LNCAP (cell line): ENCODE data around the gene DYNLT5.

Experiments
- CTCF ChIP-seq: fragments of 450-650 bp; IDR thresholded peaks from 2 replicates; pipeline ENCODE4 v1.5.1; 2017; ENCODE audit warnings: mild to moderate bottlenecking

The DYNLT5 gene

GRCh38 chr1:66778969-66779368 lies 26.7 kb downstream of the DYNLT5 start:
- no peak for TF ChIP-seq CTCF

DNA sequence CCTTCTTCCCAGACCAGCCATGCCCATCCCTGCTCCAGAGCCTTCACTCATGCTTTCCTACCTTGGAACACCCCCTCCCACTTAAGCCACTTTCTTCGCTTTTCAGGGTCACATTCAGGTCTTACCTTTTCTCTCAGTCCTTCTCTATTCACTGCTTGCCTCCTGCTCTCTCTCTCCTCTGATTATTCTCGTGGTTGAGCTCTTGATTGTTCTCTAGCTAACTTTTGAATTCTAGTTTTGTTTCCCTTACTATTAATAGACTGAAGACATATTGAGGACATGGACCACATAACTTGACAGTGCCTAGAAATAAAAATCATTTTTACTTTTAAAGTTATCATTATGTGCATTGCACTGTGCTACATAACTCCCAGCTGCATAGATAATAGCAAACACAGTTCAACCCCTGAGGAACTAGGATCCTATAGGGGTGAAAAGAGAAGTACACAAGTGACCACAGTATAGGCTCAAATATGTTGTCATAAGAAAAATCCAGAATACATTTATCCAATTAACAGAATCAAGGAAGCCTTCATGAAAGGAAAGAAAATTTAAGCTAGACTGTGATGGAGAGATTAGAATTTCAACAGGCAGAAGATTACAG lies 27.3 kb downstream of the DYNLT5 start:
- TF ChIP-seq CTCF: no peak

- no peak for TF ChIP-seq CTCF
Observed at GRCh38 chr1:66787641-66788040, 35.4 kb downstream of the DYNLT5 start.

DNA sequence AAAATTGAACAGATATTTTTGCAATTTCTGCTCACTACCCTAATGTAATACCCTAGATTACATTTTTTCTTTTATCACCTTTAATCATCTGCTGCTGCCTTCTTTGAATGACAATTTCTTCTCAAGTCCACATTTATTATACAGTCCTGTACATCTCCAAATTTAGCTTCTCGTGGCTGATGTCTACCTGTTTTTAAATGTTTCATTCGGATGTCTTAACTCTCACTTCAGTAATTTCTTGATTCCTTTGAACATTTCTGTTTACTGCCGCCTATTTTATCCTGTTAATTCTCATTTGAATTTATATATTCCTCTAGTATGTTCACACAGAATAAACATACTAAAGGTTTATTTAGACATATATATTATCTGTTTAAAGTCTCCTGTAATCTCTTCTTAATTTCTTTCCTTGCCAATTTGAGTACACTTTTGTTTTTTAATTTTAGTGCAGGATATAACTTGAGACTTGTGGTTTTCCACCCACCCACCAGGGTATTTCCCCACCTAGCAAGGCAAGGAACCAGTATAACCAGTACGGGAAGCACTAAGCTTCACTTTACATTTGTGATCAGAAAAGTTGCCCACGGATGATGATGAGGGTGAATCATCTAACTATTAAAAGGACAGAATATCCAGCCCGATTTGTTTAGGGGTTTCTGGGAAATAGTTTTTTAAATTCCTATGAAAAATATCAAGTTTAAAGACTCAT lies 36.1 kb downstream of the DYNLT5 start:
- no peak for TF ChIP-seq CTCF

GRCh38 chr1:66791621-66792610 lies 39.7 kb downstream of the DYNLT5 start:
- TF ChIP-seq CTCF: no peak

GRCh38 chr1:66809245-66809644 lies 57.0 kb downstream of the DYNLT5 start:
- TF ChIP-seq CTCF: no peak

GRCh38 chr1:66809736-66810326 lies 57.6 kb downstream of the DYNLT5 start:
- TF ChIP-seq CTCF: no peak
